HT1080 (cell line): ENCODE data around the gene ANKRD66. TPM values are rescaled to one million over a fixed set of nuclear protein-coding genes. Genes with fewer than 3 reads are reported as not detected.
A peak's percentile ranks its signal among the peaks of the same experiment; 100 is the strongest.
"Not testable (repeated sequence)": the region's sequence is repeated elsewhere in the genome, so short reads cannot be mapped to it uniquely, and the experiment has no call there.

Experiments used
- DNase-seq: peaks from one replicate; pipeline ENCODE4 v3.0.0-alpha.2; 2015; ENCODE audit warnings: low read depth
- polyA plus RNA-seq, 2 experiments: library from polyadenylated mRNA; depleted of rRNA; stranded (reverse); fragments of >200 nt; gene quantifications; 2 replicates each; pipeline ENCODE4 v1.2.3, GENCODE V29; 2015
- total RNA-seq: library from RNA; depleted of rRNA; stranded (reverse); fragments of >200 nt; shearing (Covaris generic); gene quantifications from 2 replicates; pipeline ENCODE4 v1.2.3, GENCODE V29; 2014; rRNA removed

ANKRD66 gene
- total RNA-seq: not detected in 2 replicates
- polyA plus RNA-seq (2015; cell fraction: cytosol; rRNA removed): not detected in 2 replicates
- polyA plus RNA-seq (2015; cell fraction: nucleus; rRNA removed): not detected in 2 replicates

DNA sequence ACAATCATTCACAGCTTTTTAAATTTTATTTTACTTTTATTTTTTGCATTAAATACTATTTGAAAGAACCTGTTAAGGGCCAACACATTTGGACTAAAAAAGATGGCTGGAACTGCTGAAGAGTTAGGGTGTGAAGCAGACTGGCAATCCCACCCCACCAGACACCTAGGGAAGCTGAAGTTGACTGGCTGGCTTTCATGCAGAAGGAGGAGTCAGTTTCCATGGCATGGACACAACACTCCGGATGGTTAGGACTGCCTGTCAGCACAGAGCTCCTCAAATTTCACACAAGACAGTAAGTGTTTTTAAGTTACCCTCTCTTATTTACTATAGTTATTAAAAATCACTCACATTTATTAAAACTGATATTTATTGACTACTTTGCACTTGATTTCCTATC lies at the start of gene ANKRD66:
TSS of gene ANKRD66 (plus strand) at position 238 of the 400 bp plus-strand sequence. CDS start 5,016 bp downstream, outside the sequence.
- DNase-seq: no peak

DNA sequence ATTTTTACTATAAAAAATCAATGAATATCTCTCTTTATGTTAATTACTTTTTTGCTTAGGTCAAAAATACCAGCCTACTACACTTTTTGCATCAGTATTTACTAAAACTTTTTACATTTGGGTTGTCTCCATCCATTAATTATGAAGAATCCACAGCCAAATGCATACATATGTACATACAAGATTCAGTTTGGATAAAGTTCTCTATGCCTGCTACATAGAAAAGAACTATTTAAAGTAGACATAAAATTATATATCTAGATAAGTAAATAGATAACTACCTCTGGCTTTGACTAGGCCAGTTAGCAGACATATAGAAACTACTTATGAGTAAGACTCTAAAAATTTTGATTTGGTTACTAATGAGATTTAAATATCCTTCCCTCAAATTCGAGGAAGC lies 46.8 kb upstream of the ANKRD66 start:
- DNase-seq: no peak

DNA sequence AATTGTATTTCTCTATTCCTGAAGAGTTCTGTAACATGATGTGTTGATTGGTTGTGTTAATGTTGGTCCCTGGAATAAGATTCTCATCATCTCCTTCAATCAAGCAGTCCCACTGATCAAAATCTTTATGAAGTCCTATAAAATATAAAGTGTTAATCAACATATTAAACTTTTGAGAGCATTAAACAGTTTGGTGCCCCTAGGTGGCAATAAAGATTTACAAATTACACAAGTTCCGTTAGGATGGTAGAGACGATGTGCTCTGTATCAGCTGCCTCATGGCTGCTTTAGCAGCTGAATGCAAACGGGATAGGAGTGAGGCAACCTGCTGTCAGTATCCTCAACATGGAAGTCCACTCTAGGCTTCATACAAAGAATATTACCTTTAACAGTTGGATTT lies 42.2 kb upstream of the ANKRD66 start:
- peak; percentile 55 for DNase-seq

DNA sequence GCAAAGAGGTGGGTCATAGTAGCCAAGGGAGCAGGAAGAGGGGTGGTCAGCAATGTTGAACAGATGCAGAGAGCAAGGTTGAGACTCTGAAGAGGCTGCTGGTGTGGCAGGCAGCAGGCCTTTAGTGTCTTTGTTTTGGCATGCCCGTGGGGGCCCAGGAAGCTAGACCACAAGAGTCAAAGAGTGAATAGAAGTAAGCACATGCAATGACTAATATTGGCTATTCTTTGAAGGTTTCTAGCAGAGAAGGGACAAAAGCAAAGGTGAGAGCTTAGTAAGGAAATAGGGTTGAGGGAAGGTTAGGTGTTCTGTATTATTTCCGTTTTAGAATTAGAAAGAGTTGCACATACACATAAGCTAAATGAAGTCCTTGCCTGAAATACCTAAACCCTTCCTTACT lies 40.3 kb upstream of the ANKRD66 start:
- peak; percentile 27 for DNase-seq

DNA sequence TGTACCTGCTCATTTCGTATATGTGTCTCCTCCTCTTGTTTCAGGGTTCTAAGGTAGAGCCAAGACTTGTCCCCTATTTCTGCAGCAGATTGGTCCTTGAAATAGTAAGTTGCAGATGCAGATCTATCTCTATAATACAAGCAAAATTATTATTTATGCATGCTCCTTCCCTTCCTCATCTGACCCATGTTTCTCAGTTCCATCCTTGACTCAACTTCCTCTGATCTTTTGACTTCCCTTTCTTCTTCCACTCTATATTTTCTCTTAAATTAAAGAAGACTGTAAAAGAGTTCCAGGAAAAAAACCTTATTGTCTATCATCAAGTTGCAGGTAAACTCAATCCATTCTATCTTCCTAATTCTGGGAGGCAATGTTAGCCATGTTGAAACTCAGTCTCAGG lies 35.2 kb upstream of the ANKRD66 start:
- DNase-seq: no peak

DNA sequence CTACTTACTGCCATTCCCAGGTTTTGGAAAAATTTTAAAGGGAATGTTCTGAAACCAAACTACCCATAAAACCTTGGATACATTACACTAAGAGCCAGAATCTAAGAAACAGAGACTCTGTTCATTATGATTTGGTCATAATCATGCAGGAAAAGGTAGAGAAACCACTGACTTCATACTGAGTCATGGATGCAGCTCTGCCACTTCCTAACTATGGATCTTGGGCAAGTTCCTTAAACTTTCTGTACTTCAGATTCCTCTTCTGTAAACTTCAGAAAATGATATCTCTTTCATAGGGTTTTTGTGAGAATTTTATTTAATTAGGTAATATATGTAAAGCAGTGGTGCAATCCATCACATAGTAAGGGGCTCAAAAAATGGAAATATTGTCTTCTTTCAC lies 31.6 kb upstream of the ANKRD66 start:
- DNase-seq: peak; percentile 79

DNA sequence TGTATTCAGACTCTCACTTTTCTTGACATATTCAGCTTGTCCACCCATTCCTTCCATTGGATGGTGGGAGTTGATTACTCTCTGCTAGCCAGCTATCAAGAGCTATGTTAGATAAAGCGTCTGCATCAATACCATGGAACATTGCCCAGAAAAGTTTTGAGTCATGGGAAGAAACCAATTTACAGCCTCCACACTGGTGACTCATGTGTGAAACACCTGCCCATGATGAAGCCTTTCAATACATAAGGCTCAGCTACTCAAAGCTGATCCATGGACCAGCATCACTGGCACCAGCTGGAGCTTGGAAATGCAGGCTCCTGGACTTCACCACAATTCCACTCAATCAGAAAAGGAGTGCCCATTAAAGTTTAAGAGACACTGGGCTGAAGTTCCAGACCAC lies 27.6 kb upstream of the ANKRD66 start:
- DNase-seq: peak; percentile 95

DNA sequence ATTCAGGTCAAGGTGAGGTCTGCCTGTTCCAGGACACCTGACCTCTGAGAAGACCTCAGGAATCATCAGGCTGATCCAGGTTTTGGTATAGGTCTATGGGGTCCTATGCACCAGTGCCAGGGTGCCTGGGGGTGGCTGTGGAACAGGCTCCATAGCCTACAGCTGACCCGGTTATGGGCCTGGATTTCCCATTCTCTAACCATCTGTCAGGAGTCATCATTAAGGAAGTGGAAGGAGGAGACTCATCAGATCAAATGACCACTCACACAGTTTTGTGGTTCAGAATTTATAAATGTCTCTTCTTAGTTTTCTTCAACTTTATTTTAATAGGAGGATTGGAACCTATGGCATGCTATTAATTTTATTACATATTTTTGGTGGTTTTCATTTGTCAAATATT lies 26.3 kb upstream of the ANKRD66 start:
- peak; percentile 23 for DNase-seq

DNA sequence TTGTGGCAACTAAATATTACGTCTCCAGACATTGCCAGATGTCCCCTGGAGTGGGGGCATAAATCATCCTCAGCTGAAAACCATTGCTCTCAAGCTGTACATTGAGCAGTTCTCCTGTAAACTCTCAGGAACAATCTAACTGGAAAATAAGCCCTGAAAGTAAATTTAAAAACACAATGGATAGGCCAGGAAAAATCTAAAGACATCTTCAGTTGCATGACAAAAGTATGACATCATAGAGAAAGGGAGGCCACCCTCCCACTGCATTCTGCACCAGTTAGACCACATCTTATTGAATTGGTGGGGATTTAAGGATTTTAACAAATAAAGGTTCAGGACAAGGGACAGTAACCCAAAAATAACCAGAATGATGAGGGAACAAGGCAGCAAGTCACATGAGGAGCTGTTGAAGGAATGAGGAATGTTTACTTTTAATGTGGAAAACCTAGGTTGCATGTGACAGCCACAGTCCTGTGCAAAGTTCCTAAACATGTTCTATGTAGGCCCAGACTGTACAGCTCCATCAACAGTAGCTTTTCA lies 16.9 kb upstream of the ANKRD66 start:
- no peak for DNase-seq

DNA sequence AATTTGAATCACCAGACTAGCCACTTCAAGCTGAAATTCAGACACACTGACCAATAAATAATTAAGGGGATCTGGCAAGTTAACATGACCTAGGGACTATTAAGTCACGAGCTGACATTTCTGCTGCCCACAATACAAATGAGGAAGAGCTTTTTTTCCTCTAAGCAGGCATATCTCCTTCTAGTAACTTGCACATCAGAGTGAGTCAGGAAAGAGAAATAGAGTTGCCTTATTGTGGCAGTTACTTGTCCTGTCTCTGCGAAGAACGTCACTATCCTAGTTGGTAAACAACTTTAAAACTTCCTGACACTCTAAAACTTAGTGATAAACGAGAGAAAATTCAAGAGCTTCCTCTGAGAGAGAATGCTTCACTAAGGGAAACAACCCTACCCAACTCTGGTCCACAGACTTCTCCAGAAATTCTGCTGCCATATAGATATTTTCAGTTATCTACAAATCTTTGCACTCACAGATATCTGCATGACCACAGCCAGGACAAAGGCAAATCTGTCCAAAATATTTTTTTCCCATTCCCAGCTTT lies 15.7 kb upstream of the ANKRD66 start:
- DNase-seq: no peak

DNA sequence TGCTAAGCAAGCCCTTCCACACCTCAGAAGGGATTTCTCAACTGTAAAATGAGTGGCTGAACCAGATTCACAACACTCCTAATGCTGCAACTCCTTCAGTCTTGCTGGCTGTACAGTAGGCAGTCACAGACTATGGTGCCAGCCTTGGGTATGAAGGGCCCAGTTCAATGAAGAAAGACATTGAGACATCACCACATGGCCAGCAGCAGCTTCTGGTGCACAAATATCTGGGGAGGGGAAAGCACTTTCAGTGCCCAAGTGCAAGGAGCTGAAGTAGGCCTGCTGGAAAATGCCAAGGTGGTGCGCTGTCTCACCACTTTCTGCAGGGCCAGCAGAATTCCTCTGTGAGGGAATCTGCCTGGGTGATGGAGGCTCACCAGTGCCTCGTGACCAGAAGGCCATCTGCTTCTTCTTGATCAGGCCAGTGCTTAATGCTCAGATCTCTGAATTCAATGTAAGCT lies 13.4 kb upstream of the ANKRD66 start:
- DNase-seq: no peak

DNA sequence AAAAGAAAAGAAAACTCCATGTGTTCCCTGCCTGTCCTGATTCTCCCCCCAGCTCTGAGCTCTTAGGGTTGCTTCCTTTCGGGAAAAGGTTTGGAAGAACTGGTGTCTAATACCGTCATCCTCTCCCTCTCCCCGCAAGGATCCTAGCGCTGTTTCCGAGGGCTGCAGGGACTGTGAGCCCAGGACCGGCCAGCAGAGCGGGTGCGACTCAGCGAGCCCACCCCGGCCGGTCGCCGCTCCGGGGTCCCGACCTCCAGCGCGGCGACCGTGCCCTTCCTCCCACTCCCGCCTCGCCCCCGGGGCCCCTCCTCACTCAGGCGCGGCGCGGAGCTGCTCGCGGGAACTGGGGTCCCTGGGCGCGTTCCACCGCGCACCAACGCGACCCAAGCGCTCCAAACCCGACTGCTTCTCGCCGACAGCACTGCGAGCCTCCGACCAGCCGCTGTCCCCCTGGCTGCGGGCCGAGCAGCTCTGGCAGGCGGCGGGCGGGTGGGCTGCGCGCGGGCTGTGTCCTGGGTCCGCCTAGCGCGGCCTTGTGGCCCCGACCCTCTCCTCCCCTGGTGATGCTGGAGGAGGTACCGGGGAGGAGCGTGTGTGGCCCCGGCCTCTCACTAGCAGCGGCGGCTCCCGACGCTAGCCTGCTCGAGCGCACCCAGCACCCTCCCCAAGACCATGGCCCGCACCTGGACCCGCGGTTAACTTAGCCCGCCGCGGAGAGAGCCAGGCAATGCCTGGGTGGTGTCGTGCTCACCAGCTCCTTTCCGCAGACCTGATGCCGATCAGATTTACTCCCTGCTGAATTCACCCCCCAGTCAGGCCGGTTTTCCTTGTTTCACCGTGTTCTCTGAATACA lies 11.6 kb upstream of the ANKRD66 start, which contains the start of gene PLA2G7:
TSS of gene PLA2G7 (minus strand) at position 509 of the 853 bp plus-strand sequence. CDS start 12,484 bp downstream, outside the sequence.
- no peak for DNase-seq

DNA sequence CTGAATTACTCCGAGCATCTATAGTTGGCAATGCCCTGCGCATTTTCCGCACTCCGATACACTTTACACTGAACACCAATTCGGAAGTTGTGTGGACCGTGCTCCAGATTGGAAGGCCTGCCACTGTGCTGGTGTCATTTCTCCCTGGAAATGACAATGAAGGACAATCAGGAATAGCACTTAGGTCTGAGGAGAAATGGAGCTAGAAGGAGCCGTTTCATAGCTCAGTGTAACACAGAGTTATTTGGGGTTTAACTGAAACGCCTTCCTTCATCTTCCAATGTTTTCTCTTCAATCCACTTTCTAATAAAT lies 11.1 kb upstream of the ANKRD66 start:
- no peak for DNase-seq

DNA sequence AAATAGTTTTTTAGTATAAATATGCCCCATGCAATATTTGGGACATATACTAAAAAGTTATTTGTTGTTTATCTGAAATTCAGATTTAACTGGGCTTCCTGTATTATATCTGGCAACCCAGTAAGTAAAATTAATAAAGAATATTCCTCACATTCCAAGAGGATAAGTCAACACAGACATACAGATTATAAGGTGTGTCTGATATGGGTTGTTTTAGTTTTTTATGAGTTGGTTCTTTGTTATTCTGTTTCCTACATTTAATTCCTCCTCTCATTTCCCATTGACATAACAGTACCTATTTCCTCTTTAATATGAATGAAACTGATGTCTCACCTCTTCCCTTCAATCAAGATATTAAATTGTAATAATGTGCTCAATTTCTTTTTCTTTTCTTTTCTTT lies 9.8 kb upstream of the ANKRD66 start:
- DNase-seq: no peak

DNA sequence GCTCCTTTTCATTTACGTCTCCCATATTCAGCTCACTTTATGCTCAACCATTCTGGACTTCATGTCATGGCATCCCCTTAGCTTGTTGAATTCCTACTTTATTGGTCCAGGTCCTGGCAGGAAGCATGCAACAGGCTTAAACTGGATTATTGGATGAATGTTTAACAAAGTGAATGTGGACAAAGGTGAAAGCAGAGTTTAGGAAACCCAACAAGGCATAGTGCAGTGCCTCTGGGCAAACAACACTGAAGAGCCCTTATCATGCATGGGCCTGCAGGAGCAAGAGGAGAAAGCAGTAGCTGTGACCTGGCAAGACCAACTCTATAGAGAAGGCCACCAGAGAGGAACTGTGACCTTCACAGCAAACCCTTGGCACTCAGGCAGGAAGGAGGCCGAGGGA lies 5.3 kb upstream of the ANKRD66 start:
- DNase-seq: no peak

DNA sequence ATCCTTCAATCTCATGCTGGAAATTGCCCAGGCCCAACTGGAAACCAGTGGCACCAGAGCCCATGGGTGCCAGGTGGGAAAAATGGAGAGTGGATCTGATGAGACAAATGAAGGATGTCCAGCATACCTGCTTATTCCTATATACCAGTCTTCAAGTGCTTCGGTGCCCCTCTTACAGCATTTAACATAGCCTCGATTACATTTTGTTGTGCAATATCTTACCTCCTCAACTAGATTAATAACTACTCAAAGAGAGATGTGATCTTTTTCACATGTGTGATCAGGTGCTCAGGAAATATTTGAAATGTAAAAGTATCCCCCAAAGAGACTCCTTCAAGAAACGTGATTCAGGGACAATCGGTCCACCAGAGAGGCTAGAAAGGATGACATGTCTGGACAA lies 4.8 kb upstream of the ANKRD66 start:
- no peak for DNase-seq

DNA sequence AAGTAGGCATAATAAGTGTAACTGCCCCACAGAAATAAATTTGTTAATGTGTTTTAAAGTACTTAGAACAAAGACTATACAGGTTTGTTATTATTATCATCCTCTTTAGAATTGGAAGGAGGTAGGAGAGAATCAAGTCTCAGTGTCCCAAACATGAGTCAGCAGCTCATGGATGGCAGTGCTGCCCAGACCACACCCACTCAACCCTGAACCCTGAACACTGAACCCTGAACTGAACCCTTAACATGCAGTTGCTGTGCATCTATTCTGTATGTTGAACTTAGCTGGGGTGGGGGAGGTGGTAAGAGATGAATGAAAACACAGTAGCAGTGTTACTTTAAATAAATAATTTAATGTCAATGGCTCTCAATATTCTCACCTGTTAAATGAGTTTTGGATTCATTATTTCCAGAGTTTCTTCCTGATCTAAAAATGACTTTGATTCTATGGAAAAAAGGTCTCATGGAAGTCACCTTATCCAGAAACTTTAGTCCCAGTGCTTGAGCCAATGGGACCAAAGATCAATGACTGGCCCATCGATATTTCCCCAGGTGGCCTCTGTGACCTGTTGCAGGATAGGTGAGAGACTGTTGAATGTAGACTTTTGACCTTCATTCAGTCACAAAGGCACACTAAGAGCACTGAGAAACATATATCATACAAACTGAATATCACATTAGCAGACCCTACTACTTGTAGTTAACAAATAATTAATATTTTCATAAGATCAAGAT lies 3.1 kb upstream of the ANKRD66 start:
- DNase-seq: no peak

DNA sequence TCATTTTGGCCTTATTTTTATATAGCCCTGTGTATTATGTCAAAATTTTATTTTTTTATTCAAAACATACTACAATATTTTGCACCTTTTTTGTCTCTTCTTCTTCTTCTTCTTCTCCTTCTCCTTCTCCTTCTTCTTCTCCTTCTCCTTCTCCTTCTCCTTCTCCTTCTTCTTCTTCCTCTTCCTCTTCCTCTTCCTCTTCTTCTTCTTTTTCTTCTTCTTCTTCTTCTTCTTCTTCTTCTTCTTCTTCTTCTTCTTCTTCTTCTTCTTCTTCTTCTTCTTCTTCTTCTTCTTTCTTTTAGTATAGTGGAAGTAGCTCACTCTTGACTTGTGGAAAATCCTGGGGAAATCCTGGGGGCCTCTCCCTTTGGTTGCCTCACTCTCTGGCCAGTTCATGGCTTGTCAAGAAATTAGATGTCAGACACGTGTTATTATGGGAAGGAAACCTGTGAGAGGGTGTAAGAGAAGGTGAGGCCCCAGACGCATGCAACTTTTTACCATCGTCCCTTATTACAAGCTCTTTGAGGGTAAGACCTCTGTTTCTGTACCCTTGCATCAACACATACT lies 2.5 kb upstream of the ANKRD66 start:
- DNase-seq: not testable (repeated sequence)

DNA sequence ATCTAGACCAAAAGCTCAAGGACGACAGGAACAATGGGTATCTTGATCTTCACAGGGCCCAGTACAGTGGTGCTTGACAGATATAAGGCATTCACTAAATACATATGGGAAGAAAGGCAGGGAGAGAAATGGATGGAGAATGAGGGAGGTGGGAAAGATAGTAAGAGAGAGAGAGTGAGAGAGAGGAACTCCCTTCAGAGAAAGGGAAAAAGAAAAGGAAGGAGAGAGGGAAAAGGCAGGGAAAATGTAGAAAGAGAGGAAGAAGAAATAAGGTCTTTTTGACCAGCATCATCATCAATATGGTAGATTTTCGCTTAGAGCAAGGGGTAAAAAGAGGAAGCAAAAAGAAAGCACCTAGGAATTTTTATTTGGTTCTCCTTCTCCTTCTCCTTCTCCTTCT lies 760 bp upstream of the ANKRD66 start:
- no peak for DNase-seq

DNA sequence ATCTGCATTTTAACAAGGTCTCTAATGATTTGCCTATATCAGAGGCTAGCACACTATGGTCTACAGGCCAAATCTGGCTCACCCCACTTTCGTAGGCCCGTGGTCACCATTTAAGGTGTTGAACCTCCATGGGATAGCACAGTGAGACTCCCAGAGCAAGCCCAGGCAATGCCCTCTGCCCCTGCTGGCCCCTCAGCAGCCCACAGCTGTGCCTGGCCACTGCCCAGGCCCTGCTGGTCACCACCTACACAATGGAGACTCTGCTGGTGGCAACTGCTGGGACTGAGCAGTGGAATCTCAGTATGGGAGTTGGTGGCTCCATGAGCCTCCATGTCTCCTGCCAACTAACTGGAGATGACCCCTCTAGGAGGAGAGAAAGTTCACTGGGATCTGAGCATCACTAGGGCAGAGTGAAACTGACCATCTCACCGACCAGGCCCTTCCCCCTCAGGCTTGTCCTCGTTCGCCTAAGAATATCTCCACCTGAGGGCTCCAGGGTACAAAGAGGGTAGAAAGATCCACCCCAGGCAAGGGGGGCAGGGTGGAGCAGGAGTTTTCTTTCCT lies 2.3 kb downstream of the ANKRD66 start:
- no peak for DNase-seq

DNA sequence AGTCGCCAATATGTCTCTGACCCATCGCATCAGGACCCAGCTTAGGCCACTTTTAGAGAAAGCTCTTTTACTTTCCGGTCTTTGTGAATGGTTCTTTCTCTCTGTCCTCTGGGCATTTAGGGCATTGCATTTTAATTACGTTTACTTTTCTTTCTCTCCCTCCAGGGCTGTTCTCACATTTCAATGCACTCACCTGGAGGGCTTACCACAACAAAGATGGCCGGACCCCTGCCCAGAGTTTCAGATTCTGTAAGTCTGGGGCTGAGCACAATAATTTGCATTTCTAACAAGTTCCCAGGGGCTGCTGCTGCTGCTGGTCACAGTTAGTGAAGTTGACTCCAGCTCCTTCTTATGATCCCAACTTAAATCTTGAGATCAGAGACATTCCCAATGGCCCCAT lies 3.0 kb downstream of the ANKRD66 start:
- DNase-seq: no peak
